Psoas muscle (tissue), 8 donors: ENCODE data around the gene LRP1-AS. TPM values are rescaled to one million over a fixed set of nuclear protein-coding genes. Genes with fewer than 3 reads are reported as not detected.

Experiments
- ATAC-seq, 4 donors: fragments of 200-7000 bp; cut with Tn5 transposase; one replicate each; pipeline ENCODE4 v1.9.1; 2020; ENCODE audit warnings: moderate library complexity in 3 of 4, mild to moderate bottlenecking in 2 of 4
- DNase-seq, 2 donors: peaks; one replicate each; pipeline ENCODE4 v3.0.0-alpha.2; 2020
- H3K27ac ChIP-seq: fragments of 200-600 bp; one replicate; pipeline ENCODE4 v1.8.0; 2022
- H3K27me3 ChIP-seq, 3 donors: fragments of 200-600 bp in 1 of 3; one replicate each; pipeline versions ENCODE4 v1.6.1 to v1.8.0; 2013 to 2022; ENCODE audit warnings: low read length in 2 of 3, mild to moderate bottlenecking in 2 of 3, moderate library complexity in 1 of 3; ENCODE audit not compliant: insufficient read depth in 3 of 3
- H3K36me3 ChIP-seq, 2 donors: fragments of 200-600 bp in 1 of 2; one replicate each; pipeline versions ENCODE4 v1.6.1 to v1.8.0; 2013 to 2022; ENCODE audit warnings: low read depth in 1 of 2, mild to moderate bottlenecking in 1 of 2, moderate library complexity in 1 of 2; ENCODE audit not compliant: insufficient read depth in 1 of 2
- H3K4me1 ChIP-seq: fragments of 200-600 bp; one replicate; pipeline ENCODE4 v1.8.0; 2022
- H3K4me3 ChIP-seq: fragments of 200-600 bp; one replicate; pipeline ENCODE4 v1.8.0; 2022; ENCODE audit warnings: mild to moderate bottlenecking
- H3K9me3 ChIP-seq: fragments of 200-600 bp; one replicate; pipeline ENCODE4 v1.8.0; 2022
- whole genome bisulfite sequencing, 3 donors: extraction: QIAGEN DNeasy Blood & Tissue Kit; methylation state at CpG; one replicate each; pipeline versions ENCODE4 v1.1.6 to v1.1.7; 2013; 5-methylcytosine and 5-hydroxymethylcytosine counted together
- intact Hi-C, 2 donors: fragments of 100-400 bp; cut with DNase I; formaldehyde crosslinking; loops; one replicate each; pipeline versions ENCODE4 v1.11.0 to v1.14.2; 2022
- polyA plus RNA-seq, 3 donors: library from polyadenylated mRNA; stranded (reverse); fragments of 200-250 nt; gene quantifications; one replicate each; pipeline ENCODE4 v1.2.3, GENCODE V29; 2013
- total RNA-seq, 4 donors: library from RNA; stranded (reverse); fragmentation: NEBNext Ultra II Directional in 2 of 4; extraction: Animal tissue kit (Norgen Biotek cat#: 25700) in 2 of 4; gene quantifications; one replicate each; pipeline versions ENCODE4 v1.2.1 to v1.2.4, GENCODE V29; 2021 to 2023
- TF ChIP-seq, protein P1 (sequence below): fragments of 200-600 bp; IDR thresholded peaks from one replicate; pipeline ENCODE4 v1.8.0; 2022; ENCODE audit warnings: antibody characterized with exemption
- donor health status: healthy with polysubstance abuse.
- donor health status: DM: no; HTN: no; CAD: no; lungs with moderate emphysema.
- donor health status: Bipolar disorder and iron deficiency.
- donor health status: healthy.
- donor health status: DM: yes; HTN: yes; CAD: no.
- donor health status: DM: no; HTN: no; CAD: no.
- donor health status: DM: no; HTN: no; CAD: no.
- donor health status: DM: yes; HTN: yes; CAD: no.

LRP1-AS gene
- total and polyA plus RNA-seq, 7 donors: not detected

DNA sequence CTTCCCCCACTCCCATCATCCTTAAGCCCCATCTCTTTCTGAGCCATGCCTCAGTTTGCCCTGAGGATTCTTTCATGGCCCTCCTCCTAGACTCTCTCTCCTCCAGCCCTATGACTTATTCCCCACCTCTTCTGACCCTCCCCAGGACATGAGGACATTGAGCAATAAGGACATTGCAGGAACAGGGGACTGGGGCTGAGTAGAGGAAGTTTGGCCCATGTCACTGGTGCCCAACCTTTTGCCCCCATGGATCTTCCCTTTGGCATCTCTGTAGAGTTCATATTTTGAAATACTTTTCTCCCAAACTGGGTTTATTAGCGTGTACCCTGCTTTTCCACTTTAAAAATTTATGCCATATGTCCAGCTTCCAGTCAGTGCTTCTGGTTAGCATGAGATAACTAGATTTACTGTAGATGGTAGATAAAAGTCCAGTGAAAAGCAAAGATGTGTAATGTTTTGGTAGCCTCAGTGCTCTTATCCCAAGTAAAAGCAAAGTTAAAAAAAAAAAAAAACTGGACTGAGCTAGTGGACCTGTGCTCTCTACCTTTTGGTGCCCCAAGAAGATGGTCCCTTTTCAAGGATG lies 6.1 kb upstream of the LRP1-AS start:
- Histone ChIP-seq H3K4me3 (no peak overlapping the region), H3K27me3 (no peaks in the 10 kb centered on the region), H3K36me3 (peaks cover 0 to 25% of the 10 kb centered on the region in 2 donors), H3K27ac (peak overlapping the region; percentile 58), H3K9me3 (no peaks in the 10 kb centered on the region), H3K4me1 (no peaks in the 10 kb centered on the region)
- TF ChIP-seq, protein P1, sequence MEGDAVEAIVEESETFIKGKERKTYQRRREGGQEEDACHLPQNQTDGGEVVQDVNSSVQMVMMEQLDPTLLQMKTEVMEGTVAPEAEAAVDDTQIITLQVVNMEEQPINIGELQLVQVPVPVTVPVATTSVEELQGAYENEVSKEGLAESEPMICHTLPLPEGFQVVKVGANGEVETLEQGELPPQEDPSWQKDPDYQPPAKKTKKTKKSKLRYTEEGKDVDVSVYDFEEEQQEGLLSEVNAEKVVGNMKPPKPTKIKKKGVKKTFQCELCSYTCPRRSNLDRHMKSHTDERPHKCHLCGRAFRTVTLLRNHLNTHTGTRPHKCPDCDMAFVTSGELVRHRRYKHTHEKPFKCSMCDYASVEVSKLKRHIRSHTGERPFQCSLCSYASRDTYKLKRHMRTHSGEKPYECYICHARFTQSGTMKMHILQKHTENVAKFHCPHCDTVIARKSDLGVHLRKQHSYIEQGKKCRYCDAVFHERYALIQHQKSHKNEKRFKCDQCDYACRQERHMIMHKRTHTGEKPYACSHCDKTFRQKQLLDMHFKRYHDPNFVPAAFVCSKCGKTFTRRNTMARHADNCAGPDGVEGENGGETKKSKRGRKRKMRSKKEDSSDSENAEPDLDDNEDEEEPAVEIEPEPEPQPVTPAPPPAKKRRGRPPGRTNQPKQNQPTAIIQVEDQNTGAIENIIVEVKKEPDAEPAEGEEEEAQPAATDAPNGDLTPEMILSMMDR: no peak
- WGBS, 3 donors: 81 to 84% (median 81%) methylated on average over 1 of the region's 1 CpG
- intact Hi-C loops: no loop called here
- DNase-seq (no peak), ATAC-seq (no peak)

DNA sequence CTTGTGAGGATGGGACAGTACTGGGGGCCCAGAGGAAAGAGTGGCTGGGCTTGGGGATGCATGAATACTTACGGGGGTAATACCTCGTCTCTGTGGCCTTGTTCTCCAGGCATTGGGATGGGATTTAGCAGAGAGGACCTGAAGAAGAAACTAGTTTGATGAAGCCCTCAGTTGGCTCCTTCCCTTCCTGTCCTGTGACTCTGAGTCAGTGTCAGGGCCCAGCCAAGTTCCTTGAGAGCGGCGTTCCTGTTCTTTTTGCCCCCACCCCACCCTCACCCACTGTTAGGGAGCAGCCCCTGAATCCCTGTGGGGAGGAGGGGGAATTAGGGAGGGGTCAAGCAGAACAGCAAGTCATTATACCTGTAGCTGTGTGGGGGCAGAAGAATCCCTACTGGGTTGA lies 5.2 kb upstream of the LRP1-AS start:
- Histone ChIP-seq H3K4me1 (peaks cover 3% of the 10 kb centered on the region), H3K4me3 (no peak overlapping the region), H3K9me3 (no peaks in the 10 kb centered on the region), H3K27ac (peak overlapping the region; percentile 58), H3K36me3 (peaks cover 0 to 25% of the 10 kb centered on the region in 2 donors), H3K27me3 (no peaks in the 10 kb centered on the region)
- intact Hi-C loops: no loop called here
- ATAC-seq (peak in 3 of 4 donors; percentile 14 to 44 (median 18)), DNase-seq (no peak)
- TF ChIP-seq, protein P1: no peak
- 63 to 84% (median 66%) methylated on average over 4 of the region's 4 CpGs for WGBS, 3 donors

DNA sequence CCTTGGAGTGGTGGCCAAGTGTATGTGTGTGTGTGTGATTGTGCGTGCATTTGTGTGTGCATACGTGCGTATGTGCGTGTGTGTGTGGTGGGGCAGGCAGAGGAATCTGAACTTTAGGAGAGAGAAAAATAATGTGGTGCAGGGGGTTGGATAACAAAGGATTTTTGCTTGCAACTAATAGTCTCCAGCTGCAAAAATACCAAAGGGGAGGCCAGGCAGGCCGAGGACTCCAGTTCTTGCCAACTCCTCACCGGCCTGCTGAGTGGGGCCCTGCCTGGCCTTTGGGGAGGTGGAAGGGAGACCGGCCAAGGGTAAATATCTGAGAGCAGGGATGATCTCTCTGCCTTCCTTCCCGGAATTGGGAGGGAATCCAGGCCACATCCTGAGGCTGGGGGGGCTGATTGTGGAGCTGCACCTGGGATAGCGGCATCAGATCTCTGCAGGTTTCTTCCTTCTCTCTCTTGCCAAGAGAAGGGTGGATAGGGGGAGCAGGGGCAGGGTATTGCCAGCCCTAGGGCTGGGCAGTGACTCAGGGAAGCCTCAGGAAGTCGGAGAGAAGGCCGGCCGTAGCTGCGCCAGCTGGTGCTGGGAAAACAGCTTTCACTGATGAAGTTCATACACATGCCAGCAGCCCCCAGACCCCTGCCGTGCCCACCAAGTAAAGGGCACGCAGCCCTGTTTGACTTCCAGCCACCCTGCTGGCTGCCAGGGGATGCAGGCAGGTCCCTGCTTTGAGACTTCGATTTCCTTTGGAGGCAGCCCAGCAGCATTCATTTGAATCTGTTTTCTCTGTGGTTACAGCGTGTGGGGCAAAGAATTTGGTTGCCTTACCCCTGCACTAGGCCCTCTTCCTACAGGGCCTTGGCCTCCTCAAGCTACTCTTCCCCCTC lies 4.6 kb upstream of the LRP1-AS start:
- 43 to 55% (median 47%) methylated on average over 17 of the region's 17 CpGs for WGBS, 3 donors
- ATAC-seq: peak in 1 of 4 donors; percentile 29

DNA sequence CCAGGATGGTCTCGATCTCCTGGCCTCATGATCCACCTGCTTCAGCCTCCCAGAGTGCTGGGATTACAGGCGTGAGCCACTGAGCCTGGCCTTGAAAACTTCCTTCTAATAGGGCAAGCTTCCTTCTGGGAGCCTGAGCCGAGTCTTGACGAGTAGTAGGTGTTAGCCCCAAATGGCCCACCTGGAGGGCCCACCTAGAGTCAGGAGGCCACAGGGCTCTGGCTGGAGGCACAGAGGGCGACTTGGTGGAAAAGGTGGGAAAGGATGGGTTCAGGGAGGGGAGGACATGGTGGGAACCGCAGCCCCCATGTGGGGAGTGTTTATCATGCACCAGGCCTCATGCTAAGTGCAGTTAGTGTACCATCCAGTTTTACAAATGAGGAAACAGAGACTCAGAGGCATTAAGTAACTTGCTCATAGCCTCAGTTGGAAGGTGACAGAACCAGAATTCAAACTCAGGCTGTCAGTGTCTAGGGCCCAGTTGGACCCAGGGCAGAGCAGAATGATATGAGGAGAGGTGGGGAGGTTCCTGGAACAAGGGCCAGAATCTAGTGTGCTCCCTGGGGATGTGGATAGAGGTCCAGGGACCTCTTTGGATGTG lies 3.1 kb upstream of the LRP1-AS start:
- ATAC-seq (no peak), DNase-seq (no peak)
- Histone ChIP-seq H3K9me3 (no peaks in the 10 kb centered on the region), H3K4me1 (peaks cover 7% of the 10 kb centered on the region), H3K36me3 (peaks cover 0 to 24% of the 10 kb centered on the region in 2 donors), H3K27ac (peak overlapping the region; percentile 30), H3K4me3 (no peak overlapping the region), H3K27me3 (no peaks in the 10 kb centered on the region)
- intact Hi-C loops: no loop called here
- TF ChIP-seq, protein P1: no peak
- 88 to 92% (median 89%) methylated on average over 6 of the region's 6 CpGs for WGBS, 3 donors

More for the DNA sequence above, 4.6 kb upstream of the LRP1-AS start:
- TF ChIP-seq, protein P1: no peak
- Histone ChIP-seq H3K4me1 (peaks cover 7% of the 10 kb centered on the region), H3K36me3 (peaks cover 0 to 25% of the 10 kb centered on the region in 2 donors), H3K27me3 (no peaks in the 10 kb centered on the region), H3K27ac (peak overlapping the region; percentile 58), H3K4me3 (no peak overlapping the region), H3K9me3 (no peaks in the 10 kb centered on the region)
- peak; percentile 67 to 74 for DNase-seq
- intact Hi-C loops: no loop called here
